ENCODE measurements around the gene BTN2A1. TPM values are rescaled to one million over a fixed set of nuclear protein-coding genes. Genes with fewer than 3 reads are reported as not detected.

BTN2A1 gene
- 22.5 TPM for total RNA-seq

GRCh38 chr6:26457806-26458688 is at the start of gene BTN2A1:
TSS of gene BTN2A1 (plus strand) at chr6:26457955. CDS start at chr6:26458637, 682 bp downstream.

DNA sequence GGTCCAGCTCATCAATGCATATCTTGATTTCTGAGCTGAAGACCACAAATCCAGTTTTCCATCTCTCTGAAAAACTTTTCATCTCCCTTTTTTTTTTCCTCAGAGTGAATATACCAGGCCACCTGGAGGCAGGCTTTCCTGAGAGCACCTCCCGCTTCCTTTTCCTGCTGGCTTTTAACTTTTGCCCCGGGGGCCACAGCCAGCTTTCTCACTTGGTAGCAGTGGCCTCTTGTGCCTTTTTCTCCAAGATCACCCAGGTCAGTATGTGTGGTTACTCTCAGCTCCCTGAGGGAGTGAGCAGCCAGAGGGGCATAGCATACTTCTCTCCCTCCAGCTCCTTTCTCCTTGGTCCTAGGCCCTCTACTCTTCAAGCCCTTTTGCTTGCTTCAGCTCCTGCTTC is 42.3 kb downstream of the BTN2A1 start, which contains the start of gene BTN1A1:
TSS of gene BTN1A1 (plus strand) at position 202 of the 400 bp plus-strand sequence. CDS start 984 bp downstream, outside the sequence.

Small RNA genes lying within 50 kb of the gene (small RNA-seq; reads per million reads assigned to genes)
- not detected for gene RNU6-502P (ENCODE audit: low replicate concordance)

Other genes with a start within 250 kb of the BTN2A1 start
- 11.9 TPM for gene BTN3A2, start 92.8 kb upstream of the BTN2A1 start, total RNA-seq
- gene BTN2A2, start 74.8 kb upstream of the BTN2A1 start, total RNA-seq, result 14.1 TPM
- 31.0 TPM for gene BTN3A1, start 55.7 kb upstream of the BTN2A1 start, total RNA-seq
- gene BTN3A3, start 17.5 kb upstream of the BTN2A1 start, total RNA-seq, result 30.0 TPM
- gene BTN1A1, start 42.3 kb downstream of the BTN2A1 start, total RNA-seq, result not detected
- gene HMGN4, start 80.4 kb downstream of the BTN2A1 start, total RNA-seq, result 47.4 TPM
- 17.0 TPM for gene ABT1, start 139.0 kb downstream of the BTN2A1 start, total RNA-seq
- 31.9 TPM for gene ZNF322, start 201.8 kb downstream of the BTN2A1 start, total RNA-seq

All from metanephros (tissue), 2 donors.